Fibroblast of upper back skin (primary cell): ENCODE measurements around the gene ZFYVE27.
A peak's percentile ranks its signal among the peaks of the same experiment; 100 is the strongest.

Experiments used
- DNase-seq: peaks from one replicate; pipeline ENCODE4 v3.0.0-alpha.2; 2013

The ZFYVE27 gene

GRCh38 chr10:97744405-97745035, 7.6 kb downstream of the ZFYVE27 start:
- DNase-seq, result no peak

GRCh38 chr10:97747573-97747972, 10.6 kb downstream of the ZFYVE27 start:
- no peak for DNase-seq

DNA sequence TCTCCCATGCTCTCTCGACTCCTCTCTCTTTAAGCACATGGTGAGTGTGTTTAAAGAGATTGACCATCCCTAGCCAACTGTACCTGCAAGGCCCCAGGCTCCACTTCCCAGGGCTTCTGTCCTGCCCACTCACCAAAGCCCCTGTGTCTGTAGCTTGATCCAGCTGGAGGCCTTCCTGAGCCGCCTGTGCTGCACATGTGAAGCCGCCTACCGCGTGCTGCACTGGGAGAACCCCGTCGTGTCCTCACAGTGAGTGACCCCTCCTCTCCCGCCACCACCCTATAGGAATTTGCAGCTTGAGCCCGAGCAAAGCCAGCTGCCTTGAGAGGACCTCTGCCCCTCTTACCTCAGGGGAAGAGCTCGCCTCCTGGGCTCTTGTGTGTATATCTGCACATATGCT, 11.2 kb downstream of the ZFYVE27 start:
- no peak for DNase-seq

DNA sequence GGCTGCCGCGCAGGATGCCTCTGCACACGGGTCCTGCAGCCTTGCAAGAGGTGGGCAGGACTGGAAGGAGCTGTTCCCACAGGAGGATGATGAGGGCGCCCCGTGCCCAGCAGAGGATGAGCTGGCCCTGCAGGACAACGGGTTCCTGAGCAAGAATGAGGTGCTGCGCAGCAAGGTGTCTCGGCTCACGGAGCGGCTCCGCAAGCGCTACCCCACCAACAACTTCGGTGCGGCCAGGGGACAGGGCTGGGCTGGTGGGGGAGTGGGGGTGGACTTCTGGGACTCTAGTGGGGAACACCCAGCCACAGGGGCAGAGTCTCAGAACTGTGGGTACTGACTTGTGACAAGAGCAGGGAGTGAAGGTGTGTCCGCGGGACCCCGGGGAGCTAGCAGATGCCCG, 16.0 kb downstream of the ZFYVE27 start:
- no peak for DNase-seq

- no peak for DNase-seq
Measured at GRCh38 chr10:97754726-97755125, 17.8 kb downstream of the ZFYVE27 start.

GRCh38 chr10:97755718-97756117, 18.8 kb downstream of the ZFYVE27 start:
- DNase-seq, result no peak

GRCh38 chr10:97757471-97757870, 20.5 kb downstream of the ZFYVE27 start:
- no peak for DNase-seq

DNA sequence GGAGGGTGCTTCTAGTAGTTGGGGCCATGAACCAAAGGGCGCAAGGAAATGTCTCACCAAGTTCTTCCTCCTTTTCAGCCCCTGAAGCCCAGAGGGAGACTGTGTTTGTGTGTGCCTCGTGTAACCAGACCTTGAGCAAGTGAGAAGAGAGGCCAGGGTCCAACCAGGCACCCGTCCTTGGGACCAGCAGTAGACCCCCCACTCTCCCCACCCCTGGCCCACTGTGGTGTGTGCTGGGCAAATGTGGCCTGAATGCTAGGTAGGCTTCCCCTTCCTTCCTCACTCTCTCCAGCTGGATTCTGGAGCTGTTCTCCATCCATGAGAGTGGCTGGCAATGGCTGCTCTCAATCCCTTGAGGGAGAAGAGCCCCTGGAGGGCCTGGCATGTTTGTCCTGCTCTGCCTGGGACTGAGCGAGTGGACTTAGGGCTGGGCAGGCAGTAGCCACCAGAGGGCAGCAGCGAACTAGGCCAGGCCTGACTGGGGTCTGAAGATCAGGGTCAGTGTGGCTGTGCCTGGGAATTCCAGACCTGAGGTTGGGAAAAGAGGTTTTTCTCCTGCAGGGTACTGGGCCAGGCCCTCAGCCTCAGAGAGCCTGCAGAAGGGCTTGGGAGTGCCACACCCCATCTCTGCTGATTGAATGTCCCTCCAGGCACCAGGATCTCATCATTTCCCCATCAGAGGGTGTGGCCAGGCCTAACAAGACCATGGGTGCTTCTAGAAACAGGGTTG, 22.4 kb downstream of the ZFYVE27 start:
- peak; percentile 47 for DNase-seq

- no peak for DNase-seq
Measured at GRCh38 chr10:97759946-97760345, 23.0 kb downstream of the ZFYVE27 start.

GRCh38 chr10:97760461-97761257, 23.7 kb downstream of the ZFYVE27 start:
- no peak for DNase-seq

DNA sequence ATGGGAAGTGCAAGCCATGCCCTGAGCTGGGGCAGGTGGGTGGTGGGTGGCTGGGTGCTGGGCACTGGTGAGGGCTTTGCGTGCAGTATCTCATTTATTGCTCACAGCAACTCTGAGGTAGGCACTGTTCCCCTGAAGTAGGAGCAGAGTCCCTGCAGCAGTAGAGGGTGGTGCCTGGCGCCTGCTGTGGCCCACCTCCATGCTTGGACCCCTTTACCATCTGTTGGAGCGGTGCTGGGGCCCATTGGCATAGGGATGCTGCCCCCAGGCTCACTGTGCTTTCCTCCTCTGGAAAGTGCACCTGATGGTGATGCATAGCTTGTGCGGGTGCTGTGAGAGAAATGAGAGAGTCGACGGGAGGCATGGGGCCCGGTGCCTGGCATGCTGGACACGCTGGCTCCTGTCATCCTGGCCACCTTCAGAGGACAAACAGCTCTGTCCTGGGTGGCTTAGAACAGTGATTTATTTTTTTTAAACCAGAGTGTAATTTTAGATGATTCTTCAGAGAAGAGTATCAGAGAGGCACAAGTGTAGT, 24.5 kb downstream of the ZFYVE27 start:
- no peak for DNase-seq

- no peak for DNase-seq
Measured at GRCh38 chr10:97762056-97762455, 25.1 kb downstream of the ZFYVE27 start.

DNA sequence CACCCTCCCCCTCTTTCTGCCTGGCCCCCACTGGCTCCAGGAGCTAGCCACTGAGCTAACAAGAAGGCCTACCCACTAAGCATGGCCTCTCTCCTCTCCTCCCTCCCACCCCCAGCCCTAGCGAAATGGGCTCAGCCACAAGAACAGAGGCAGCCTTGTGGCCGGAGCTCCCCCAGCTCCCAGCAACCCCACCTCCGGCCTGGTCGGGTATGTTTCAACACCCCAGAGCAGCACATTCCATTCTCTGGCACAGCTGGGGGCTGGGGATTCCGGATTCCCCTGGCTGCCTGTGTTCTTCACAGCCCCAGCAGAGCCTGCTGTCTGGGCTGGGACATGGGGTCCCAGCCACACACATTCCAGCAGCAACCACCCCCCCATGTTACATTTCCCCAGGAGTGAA, 25.9 kb downstream of the ZFYVE27 start:
- DNase-seq, result peak; percentile 25

- DNase-seq, result no peak
Measured at GRCh38 chr10:97763411-97763810, 26.5 kb downstream of the ZFYVE27 start.

- DNase-seq, result no peak
Measured at GRCh38 chr10:97763947-97764346, 27.0 kb downstream of the ZFYVE27 start.

GRCh38 chr10:97764519-97764931, 27.6 kb downstream of the ZFYVE27 start:
- DNase-seq, result peak; percentile 5

DNA sequence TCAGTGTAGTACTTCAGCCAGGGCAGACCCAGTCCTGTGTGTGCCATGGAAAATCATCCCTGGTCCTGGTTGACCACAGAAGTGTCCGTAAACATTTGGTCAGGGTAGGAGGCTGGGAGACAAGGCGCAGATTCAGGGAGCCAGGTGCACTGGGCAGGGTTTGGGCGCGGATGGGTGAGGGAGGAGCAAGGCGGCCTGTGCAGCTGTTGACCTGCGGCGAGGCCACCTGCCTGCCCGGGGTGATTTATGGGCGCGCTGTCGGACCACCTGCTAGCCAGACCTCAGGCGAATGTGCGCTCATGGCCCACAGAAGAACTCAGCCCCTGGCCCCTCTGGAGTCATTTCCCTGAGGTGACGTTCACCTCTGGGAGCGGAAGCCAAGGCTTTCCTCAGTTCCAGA, 28.3 kb downstream of the ZFYVE27 start:
- DNase-seq, result no peak

- no peak for DNase-seq
Measured at GRCh38 chr10:97766106-97766810, 29.3 kb downstream of the ZFYVE27 start.

DNA sequence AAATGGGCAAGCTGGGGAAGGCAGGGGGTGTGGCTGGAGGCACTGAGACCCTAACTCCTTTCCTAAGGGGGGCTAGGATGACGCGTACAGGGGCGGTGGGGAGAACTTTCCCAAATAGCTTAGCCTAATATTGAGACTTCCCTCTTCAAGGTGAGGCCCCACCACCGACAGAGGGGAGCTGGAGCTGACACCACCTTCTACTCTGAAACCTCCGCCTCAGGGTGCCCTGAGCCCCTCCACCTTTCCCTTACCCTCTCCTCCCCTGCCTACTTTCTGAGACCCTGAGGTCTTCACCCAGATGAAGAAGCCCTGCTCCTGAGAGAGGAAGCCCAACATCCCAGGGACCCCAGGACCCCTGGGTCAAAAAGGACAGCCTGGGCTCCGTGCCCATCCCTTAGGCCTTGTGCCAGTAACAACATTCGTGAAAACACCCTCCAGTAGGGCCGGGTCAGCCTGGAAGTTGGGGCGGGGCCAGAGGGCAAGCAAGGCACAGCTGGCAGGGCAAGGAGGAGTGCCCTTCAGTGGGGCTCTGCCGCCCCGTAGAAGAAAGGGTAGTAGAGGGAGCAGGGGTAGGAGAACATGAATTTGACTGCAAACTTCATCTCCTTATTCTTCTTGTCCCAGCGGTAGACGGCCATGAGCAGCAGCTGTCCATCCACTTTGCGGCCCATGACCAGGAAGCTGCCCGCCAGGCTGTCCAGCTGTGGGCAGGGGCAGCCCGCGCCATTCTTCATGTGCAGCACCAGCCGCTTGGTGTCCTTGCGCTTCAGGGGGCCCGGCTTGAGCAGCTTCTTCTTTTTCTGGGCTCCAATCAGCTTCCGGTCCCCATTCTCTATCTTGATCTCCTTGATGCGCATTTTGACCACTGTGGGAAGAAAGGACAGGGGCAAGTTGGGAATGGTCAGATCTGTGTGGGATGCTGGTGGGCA, 30.3 kb downstream of the ZFYVE27 start:
- no peak for DNase-seq

DNA sequence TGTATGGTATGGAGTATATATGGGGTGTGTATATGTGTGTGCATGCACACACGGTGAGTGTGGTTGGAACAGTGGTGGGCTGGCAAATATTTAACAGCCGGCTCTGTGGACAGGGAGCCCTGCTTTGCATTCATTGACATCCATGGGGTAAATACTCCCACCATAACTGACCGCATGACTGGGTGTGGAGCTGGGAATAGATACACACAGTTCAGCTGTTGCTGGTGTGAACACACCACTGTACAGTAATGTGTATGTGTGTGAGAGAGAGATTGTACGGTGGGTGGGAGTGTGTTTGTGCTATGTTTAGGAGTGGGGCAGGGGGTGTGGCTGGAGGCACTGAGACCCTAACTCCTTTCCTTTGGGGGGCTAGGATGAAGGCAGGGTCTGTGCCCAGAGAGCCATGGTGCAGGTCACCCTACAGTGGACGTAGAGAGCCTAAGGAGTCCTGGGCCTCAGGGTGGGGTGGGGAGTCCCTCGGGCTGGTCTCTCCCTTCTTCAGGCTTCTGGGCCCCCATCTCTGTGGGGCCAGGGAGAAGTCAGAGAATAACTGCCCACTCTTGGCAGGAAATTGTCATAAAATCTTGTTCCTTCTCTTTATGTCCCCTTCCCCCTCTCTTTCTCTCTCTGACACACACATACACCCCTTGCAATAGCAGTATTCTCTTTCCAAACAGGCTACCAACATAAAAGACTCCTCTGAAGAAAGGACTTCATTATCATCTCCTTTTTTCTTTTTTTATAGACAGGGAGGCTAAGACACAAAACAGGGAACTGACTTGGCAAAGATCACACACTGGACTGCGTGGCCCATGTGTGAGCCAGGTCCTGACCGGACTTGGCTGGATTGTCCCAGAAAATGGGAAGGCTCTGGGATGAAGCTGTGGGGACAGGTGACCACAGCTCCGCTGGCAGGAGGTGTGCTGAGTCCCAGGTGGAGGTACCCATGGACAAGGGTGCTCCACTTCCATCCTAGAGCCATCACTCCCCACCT, 31.7 kb downstream of the ZFYVE27 start:
- DNase-seq, result no peak

DNA sequence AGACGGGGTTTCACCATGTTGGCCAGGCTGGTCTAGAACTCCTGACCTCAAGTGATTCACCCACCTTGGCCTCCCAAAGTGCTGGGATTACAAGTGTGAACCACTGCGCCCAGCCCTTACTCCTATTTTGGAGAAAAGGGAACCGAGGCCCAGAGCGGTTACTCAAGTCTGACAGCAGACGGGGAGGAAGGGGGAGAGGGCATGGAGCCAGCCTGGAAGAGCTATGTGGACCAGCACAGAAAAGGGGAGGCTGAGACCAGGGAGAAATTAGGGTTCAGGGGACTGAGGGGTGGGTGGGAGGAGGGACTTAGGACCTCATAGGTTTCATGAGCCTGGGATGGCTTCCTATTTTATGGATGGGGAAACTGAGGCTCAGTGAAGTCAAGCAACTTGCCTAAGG, 33.3 kb downstream of the ZFYVE27 start:
- no peak for DNase-seq
